ENCODE results near the gene CSNK2A1.

DNA sequence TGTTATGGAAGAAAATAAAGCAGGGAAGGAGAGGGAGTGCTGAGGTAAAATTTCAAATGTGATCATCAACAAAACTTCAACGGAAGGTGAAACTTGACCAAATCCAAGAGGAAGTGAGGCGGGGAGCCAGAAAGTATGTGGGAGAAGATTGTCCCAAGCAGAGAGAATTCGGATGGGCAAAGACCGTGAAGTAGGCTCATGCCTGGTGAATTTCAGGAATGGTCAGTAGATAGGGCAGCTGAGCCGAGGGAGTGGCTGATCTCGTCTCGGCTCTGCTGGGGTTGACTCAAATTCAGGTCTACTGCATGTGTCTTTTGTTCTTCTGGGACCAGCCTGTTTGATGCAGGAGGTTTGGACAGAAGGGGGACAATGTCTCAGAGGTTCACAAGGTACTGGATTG lies 7.0 kb upstream of the CSNK2A1 start:
- TF ChIP-seq, protein P1, sequence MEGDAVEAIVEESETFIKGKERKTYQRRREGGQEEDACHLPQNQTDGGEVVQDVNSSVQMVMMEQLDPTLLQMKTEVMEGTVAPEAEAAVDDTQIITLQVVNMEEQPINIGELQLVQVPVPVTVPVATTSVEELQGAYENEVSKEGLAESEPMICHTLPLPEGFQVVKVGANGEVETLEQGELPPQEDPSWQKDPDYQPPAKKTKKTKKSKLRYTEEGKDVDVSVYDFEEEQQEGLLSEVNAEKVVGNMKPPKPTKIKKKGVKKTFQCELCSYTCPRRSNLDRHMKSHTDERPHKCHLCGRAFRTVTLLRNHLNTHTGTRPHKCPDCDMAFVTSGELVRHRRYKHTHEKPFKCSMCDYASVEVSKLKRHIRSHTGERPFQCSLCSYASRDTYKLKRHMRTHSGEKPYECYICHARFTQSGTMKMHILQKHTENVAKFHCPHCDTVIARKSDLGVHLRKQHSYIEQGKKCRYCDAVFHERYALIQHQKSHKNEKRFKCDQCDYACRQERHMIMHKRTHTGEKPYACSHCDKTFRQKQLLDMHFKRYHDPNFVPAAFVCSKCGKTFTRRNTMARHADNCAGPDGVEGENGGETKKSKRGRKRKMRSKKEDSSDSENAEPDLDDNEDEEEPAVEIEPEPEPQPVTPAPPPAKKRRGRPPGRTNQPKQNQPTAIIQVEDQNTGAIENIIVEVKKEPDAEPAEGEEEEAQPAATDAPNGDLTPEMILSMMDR (IDR thresholded peaks at IDR 0.05): no peak
- no peak for TF ChIP-seq POLR2A (IDR thresholded peaks at IDR 0.05)
